Measurements from ENCODE around the gene SUN1. TPM values are rescaled to one million over a fixed set of nuclear protein-coding genes. Genes with fewer than 3 reads are reported as not detected.

SUN1 gene
- total RNA-seq, 2 experiments from 2014 or later, result 50.1 to 53.4 TPM

DNA sequence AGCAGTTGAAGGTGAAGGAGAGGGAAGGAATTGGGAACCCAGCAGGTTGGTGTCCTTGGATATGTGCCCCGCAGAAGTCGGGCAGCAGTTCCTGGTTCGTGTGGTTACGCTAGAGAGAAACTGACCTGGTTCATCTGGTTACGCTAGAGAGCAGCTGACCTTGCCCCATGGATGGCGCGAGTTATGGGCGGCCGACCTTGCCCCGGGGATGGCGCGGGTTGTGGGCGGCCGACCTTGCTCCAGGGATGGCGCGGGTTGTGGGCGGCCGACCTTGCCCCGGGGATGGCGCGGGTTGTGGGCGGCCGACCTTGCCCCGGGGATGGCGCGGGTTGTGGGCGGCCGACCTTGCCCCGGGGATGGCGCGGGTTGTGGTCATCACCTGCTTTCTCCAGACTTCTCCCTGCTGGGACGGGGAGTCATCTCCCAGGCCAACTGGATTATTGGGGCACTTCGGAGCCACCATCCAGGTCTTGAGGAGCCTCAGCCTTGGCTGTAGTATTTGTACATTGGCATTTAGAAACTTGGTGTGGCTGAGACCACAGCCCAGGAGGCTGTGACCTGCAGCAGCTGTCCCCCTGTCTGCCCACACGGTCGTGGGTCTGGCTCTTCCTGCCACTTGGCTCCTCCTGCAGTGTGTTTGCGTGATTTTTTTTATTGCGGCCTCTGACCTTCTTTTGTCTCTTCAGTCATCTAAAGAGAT, 50.2 kb downstream of the SUN1 start:
- Mint-ChIP-seq H3K27me3 (no peaks in the 10 kb centered on the region), H3K4me1 (peaks cover 21% of the 10 kb centered on the region), H3K36me3 (peaks cover 4% of the 10 kb centered on the region), H3K9me3 (no peaks in the 10 kb centered on the region), H3K27ac (no peak overlapping the region), H3K4me3 (no peak overlapping the region)
- DNase-seq, result no peak

DNA sequence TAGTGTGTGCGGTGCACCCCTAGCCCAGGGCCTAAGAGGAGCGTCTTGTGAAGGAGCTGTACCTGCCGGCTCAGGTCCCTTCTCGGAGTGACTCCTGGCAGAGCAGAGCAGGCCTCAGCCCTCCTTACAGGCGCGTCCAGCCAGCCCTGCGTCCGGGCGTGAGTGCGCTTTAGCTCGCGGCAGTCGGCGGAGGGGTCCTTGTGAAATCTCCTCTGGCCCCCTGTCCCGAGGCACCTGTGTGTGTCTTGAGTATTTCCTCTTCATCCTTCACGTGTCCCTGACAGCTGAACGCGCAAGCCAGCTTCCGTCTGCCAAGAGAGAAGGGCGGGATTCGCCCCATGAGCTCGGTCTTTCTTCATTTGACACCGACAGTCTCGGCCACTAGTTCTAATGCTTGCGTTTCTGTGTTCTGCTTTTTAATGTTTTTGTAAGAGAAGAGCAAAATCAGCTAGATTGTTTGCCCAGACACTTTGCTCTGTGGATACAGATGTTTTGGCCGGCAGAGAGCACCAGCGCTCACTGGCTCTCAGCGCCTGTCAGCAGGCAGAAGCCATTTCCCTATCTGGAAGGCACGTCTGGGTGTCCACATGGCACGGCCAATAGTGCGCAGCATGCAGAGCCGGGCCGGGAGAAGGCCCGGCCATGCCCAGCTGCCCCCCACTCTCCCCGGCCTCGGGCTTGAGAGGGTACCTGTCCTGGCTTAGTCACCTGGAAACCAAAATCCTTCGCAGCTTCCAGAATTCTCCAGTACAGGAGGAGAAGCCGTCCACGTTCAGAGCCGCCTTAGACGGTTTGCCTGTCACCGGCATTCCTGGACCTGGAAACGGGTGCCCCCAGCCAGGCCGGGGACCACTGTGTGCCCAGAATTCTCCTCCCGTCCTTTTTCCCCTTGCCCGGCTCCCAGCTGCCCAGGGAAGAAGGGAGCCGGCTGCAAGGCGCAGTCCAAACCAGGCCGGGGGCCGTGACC, 51.1 kb downstream of the SUN1 start:
- no peak for DNase-seq
- H3K36me3 Mint-ChIP-seq, result peaks cover 4% of the 10 kb centered on the region
- no peak overlapping the region for H3K27ac Mint-ChIP-seq
- H3K9me3 Mint-ChIP-seq, result no peaks in the 10 kb centered on the region
- H3K27me3 Mint-ChIP-seq, result no peaks in the 10 kb centered on the region
- H3K4me3 Mint-ChIP-seq, result no peak overlapping the region
- H3K4me1 Mint-ChIP-seq, result peaks cover 20% of the 10 kb centered on the region

DNA sequence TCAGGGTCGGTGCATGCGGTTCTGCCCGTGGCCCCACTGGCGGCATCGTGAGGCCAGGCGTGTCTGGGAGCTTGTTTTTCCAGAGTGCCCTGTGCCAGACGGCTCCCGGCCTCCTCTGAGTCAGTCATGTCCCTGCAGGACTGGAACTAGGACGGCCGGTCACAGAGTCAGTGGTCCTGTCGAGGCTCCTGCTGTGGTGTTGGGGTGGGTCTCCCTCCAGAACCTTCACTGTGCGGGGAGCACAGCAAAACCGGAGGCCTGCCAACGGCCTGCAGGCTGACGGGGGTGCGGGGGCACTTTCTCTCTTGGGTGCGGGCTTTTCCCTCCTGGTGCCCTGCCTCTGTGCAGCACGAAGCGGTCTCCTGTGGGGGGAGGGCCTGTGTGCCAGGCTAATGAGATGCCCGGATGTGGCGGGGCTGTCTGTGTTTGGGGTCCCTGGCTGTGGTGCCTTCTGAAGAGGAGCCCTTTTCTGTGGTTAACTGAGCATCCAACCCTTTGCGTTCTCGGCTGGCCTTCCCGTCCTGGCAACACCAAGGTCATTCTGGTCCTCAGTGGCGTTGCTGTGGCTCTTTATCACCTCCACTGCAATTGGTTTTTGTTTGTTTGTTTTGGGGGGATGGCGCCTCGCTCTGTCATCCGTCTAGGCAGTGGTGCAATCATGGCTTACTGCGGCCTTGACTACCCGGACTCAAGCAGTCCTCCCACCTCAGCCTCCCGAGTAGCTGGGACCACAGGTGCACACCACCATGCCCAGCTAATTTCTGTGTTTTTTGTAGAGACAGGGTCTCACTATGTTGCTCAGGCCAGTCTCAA, 52.1 kb downstream of the SUN1 start:
- H3K4me1 Mint-ChIP-seq, result peaks cover 16% of the 10 kb centered on the region
- H3K4me3 Mint-ChIP-seq, result no peak overlapping the region
- no peak overlapping the region for H3K27ac Mint-ChIP-seq

DNA sequence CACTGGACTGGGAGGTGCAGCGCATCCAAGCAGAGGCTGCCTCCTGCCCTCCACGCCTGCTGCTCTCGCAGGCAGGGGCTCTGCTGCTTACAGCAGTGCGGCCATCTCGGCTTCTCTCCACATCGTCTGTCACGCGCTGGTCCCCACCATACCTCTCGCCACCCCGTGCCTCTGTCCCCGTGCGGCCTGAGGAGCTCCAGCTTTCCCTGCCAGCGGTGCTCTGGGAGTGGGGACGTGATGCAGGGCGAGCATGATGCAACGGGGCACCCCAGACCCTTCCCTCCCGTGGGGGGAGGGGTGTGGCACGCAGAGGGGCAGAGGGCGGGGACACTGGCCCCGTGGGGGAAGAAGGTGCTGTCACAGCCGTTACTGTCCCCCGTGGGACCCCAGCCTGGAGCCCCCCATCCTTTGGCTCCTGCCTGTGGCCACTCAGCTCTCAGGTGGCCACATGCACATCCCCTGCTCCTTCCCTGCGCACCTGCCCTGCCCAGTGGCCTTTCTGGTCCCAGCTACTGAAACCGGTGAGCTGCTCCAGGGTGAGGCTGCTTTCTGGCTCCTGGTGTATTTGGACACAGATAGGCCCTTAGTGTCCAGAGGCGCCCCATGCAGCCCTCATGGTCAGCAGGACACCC, 53.1 kb downstream of the SUN1 start:
- H3K9me3 Mint-ChIP-seq, result no peaks in the 10 kb centered on the region
- H3K27ac Mint-ChIP-seq, result no peak overlapping the region
- H3K4me3 Mint-ChIP-seq, result no peak overlapping the region
- DNase-seq, result no peak
- peaks cover 13% of the 10 kb centered on the region for H3K4me1 Mint-ChIP-seq
- H3K27me3 Mint-ChIP-seq, result no peaks in the 10 kb centered on the region
- H3K36me3 Mint-ChIP-seq, result peaks cover 4% of the 10 kb centered on the region

More for the DNA sequence above, 52.1 kb downstream of the SUN1 start:
- no peaks in the 10 kb centered on the region for H3K9me3 Mint-ChIP-seq
- H3K27me3 Mint-ChIP-seq, result no peaks in the 10 kb centered on the region
- DNase-seq, result no peak
- peaks cover 4% of the 10 kb centered on the region for H3K36me3 Mint-ChIP-seq

DNA sequence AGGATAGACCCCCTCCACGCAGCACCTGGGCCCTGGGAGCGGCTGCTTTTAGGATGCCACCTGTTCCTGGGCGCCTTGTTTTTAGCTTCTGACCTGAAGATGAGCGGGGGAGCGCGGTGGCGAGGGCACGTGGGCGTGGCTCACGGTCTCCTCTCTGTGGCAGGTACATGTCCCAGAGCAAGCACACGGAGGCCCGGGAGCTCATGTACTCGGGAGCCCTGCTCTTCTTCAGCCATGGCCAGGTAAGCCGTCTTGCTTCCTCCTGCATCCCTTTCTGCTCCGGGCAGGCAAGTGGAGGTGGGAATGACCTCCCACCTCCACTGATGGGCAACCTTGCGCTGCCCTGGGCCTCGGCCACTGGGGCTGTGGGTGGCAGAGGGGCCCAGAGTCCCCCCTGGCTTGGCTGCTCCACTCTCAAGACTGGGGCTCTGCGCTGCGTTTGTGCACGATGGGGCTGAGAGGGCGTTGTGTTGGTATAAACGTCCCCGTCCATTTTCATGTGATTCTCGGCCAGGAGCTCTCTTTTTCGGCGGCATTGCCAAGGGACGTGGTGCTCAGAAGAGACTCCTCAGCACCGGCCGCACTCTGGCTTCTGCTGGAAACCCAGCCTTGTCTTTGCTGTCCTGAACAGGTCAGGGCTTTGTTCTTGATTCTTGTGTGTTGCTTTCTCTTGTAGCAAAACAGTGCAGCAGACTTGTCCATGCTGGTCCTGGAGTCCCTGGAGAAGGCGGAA, 53.8 kb downstream of the SUN1 start:
- Mint-ChIP-seq H3K4me3 (no peak overlapping the region), H3K4me1 (peaks cover 13% of the 10 kb centered on the region), H3K36me3 (peaks cover 4% of the 10 kb centered on the region), H3K9me3 (no peaks in the 10 kb centered on the region), H3K27ac (no peak overlapping the region), H3K27me3 (no peaks in the 10 kb centered on the region)
- DNase-seq, result no peak

DNA sequence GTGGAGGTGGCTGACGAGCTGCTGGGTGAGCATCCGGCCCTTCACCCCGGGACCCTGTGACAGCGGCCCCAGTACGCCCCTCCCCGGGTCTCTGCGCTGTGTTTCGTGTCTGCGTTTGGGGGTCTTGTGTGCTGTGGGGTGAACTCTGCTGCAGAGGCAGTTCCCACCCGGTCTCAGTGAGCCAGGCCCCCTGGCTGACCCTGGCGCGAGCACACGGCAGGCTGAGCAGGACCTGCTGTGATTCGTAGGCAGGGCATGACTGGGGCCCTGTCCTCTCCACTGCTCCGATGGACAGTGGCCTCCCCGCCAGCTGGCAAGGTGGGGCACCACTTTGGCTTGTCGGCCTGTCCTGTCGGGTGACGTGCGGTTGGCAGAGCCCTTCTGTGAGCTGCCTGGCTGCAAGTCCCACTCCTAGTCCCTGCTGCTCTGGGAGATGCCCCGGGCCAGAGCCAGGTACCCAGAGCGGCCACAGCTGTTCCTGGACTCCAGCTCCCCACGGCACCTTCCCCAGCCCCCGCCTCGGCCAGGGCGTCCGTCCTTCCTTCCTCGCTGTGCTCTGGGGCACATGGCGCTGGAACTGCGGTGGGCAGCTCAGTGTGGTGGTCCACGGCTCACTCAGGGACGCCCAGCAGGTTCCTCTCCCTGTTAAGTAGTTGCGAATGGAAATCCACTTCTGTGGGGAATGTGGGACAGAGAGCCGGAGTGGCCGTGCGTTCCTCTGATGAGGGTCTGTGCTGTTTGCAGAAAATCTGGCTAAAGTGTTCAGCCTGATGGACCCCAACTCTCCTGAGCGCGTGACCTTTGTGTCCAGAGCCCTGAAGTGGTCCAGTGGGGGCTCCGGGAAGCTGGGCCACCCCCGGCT, 54.6 kb downstream of the SUN1 start:
- no peak for DNase-seq
- Mint-ChIP-seq H3K4me3 (no peak overlapping the region), H3K27me3 (no peaks in the 10 kb centered on the region), H3K9me3 (no peaks in the 10 kb centered on the region), H3K27ac (no peak overlapping the region), H3K4me1 (peaks cover 11% of the 10 kb centered on the region), H3K36me3 (peaks cover 3% of the 10 kb centered on the region)

DNA sequence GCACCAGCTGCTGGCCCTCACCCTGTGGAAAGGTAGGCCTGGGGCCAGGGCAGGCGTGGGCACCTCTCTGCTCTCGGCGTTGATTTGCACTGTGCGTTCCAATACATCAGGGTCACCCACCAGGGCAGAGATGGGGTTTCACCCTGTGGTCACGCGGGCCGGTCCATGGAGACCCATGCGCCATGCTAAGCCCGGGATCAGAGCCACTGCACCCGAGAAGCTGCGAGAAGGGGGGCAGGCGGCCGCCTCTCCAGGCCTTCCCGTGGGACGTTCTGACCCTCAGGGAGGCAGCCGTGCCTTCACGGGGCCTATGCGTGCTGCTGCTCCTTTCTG, 55.2 kb downstream of the SUN1 start:
- Mint-ChIP-seq H3K27ac (no peak overlapping the region), H3K4me3 (no peak overlapping the region), H3K36me3 (peaks cover 5% of the 10 kb centered on the region), H3K9me3 (no peaks in the 10 kb centered on the region), H3K4me1 (peaks cover 8% of the 10 kb centered on the region), H3K27me3 (no peaks in the 10 kb centered on the region)
- no peak for DNase-seq

DNA sequence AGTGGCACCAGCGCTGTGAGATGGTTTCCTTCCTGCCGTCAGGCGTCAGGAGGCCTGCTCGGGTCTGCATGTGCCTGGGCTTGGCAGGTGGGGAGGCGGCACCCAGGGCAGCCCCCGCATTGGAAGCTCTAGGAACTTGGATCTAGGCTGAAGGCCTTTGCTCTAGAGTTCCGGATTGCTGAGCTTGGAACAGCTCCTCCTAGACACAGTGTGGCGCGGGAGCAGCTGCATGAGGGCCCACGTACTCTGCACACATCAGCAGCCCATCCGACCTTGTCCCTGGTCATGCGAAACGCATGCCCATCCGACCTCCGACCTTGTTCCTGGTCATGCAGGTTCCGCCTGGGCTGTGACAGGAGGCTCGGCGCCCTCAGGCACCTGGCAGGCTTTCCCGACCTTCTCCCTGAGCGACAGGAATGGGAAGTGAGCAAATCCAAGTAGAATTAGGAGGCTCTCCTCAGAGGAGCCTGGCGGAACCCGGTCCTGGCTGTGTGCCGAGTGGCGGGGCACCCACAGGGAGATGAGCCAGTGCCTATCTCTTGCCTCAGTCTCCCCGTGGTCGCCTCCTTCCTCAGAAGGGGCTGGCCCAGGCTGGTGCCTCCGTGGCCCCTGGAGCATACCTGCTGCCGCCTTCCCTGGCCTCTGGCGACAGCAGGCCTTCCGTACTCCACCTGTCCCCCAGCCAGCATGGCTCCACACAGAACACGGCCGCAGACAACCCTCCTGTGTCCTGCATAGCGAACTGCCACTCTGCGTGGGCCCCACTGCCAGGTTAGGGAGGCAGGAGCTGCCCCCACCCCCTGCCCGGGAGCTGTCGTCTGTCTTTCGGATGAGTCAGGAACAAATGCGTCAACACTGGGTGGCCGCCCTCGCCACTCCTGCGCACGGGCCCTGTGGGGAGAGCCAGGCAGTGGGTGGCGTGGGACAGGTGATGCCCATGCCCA, 56.1 kb downstream of the SUN1 start:
- DNase-seq, result no peak
- Mint-ChIP-seq H3K27me3 (peaks cover 2% of the 10 kb centered on the region), H3K4me3 (no peak overlapping the region), H3K36me3 (peaks cover 14% of the 10 kb centered on the region), H3K9me3 (peaks cover 4% of the 10 kb centered on the region), H3K4me1 (peaks cover 6% of the 10 kb centered on the region), H3K27ac (no peak overlapping the region)

DNA sequence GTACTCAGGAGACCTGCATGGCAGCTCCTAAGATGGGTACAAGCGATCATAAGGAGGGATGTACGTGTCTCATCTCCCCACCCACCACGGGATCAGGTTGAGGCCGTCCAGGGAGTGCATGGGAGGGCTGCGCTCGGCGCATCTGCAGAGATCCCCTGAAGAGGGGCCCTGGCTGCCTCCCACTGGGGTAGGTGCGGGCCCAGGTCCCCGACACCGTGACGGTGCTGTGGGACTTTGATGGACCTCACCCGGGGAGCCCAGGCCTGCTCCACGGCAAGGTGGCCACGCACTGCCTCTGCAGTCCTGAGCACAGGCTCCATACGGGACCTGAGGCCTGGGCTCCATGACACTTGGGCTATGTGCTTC, 56.7 kb downstream of the SUN1 start:
- Mint-ChIP-seq H3K27me3 (peaks cover 4% of the 10 kb centered on the region), H3K36me3 (peaks cover 20% of the 10 kb centered on the region), H3K27ac (no peak overlapping the region), H3K9me3 (peaks cover 4% of the 10 kb centered on the region), H3K4me1 (peaks cover 6% of the 10 kb centered on the region), H3K4me3 (no peak overlapping the region)
- no peak for DNase-seq

DNA sequence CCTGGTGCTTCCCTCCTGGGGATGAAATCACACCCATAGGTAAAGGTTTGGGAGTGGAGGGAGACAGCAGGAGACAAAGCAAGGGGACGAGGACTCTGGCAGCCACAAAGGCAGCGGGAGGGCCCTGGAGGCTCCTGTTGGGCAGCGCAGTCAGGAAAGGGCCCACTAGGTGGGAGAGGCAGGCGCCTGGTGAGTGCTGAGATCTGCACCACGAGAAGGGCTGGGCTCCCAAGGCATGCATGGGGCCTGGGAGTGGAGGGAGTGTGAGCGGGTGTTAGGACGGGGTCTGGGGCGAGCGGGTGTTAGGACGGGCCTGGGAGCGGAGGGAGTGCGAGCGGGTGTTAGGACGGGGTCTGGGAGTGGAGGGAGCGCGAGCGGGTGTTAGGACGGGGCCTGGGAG, 57.1 kb downstream of the SUN1 start:
- Mint-ChIP-seq H3K4me1 (peaks cover 6% of the 10 kb centered on the region), H3K27me3 (peaks cover 4% of the 10 kb centered on the region), H3K4me3 (no peak overlapping the region), H3K36me3 (peaks cover 22% of the 10 kb centered on the region), H3K27ac (no peak overlapping the region), H3K9me3 (peaks cover 4% of the 10 kb centered on the region)
- no peak for DNase-seq

DNA sequence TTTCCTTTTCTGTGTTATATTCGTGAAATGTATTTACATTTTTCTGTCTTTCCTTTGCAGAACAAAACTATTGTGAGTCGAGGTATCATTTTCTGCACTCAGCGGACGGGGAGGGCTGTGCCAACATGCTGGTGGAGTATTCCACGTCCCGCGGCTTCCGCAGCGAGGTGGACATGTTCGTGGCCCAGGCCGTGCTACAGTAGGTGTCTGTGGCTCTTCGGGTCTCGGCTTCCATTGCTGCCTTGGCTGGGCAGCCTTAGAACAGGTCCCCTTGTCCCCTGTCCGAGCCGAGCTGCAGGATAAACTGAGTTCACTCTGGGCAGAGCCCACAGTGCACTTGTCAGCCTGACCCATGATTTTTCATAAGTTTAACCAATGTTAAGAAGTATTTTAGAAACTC, 58.6 kb downstream of the SUN1 start:
- peaks cover 4% of the 10 kb centered on the region for H3K4me1 Mint-ChIP-seq
- H3K36me3 Mint-ChIP-seq, result peaks cover 30% of the 10 kb centered on the region
- no peak overlapping the region for H3K4me3 Mint-ChIP-seq
- no peak for DNase-seq
- peaks cover 4% of the 10 kb centered on the region for H3K9me3 Mint-ChIP-seq
- H3K27ac Mint-ChIP-seq, result no peak overlapping the region
- peaks cover 4% of the 10 kb centered on the region for H3K27me3 Mint-ChIP-seq

DNA sequence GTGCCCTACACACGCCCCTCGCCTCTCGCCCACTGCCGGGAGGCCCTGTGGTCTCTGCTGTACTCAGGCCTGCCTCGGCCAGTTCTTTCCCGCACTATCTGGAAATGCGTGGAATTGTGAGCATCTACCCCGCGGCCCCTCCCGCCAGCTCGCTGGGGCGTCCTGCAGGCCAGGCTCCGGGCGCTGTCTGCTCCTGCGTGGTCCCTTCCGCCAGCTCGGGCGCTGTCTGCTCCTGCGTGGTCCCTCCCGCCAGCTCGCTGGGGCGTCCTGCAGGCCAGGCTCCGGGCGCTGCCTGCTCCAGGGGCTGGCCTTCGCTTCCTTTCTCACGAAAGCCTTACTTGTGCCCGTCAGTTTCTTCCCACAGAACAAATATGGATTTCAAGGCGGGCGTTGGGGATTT, 59.0 kb downstream of the SUN1 start:
- Mint-ChIP-seq H3K27me3 (peaks cover 4% of the 10 kb centered on the region), H3K4me1 (peaks cover 4% of the 10 kb centered on the region), H3K27ac (no peak overlapping the region), H3K4me3 (no peak overlapping the region), H3K9me3 (peaks cover 4% of the 10 kb centered on the region), H3K36me3 (peaks cover 33% of the 10 kb centered on the region)
- no peak for DNase-seq

DNA sequence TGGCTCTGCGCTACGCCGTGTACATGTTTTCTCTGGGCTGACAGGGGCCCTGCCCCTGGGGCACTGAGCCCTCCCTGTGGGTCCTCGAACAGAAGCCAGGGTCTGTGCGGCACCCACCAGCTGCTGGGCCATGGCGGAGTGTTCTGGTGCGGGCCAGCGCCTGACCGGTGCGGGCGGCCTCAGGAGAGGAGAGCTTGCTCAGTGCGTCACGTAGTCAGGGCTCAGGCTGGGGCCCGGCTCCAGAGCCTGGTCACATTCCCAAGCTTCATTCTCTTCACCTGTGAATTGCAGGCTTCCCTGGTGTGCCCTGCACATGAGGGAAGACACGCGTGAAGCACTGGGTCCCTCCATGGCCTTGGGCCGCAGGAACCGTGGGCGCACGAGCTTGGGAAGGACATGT, 59.5 kb downstream of the SUN1 start:
- H3K4me3 Mint-ChIP-seq, result no peak overlapping the region
- peaks cover 4% of the 10 kb centered on the region for H3K27me3 Mint-ChIP-seq
- no peak overlapping the region for H3K27ac Mint-ChIP-seq
- H3K36me3 Mint-ChIP-seq, result peaks cover 34% of the 10 kb centered on the region
- H3K9me3 Mint-ChIP-seq, result peaks cover 4% of the 10 kb centered on the region
- no peak for DNase-seq
- H3K4me1 Mint-ChIP-seq, result peaks cover 4% of the 10 kb centered on the region

Data from activated naive CD8-positive, alpha-beta T cell treated with anti-CD3 and anti-CD28 coated beads for 36 hours (primary cell).